Nephron progenitor cell (in vitro differentiated cells): ENCODE measurements around the gene WDR13.

Source experiments
- DNase-seq: peaks from one replicate; pipeline ENCODE4 v3.0.0; 2021
- H3K27ac Mint-ChIP-seq: 2 replicates; pipeline ENCODE4 v1.8.0; 2021; ENCODE audit warnings: mild to moderate bottlenecking, moderate library complexity, mixed read lengths
- H3K27me3 Mint-ChIP-seq: 2 replicates; pipeline ENCODE4 v1.8.0; 2021; ENCODE audit warnings: mild to moderate bottlenecking, low read depth, mixed read lengths; ENCODE audit not compliant: poor library complexity
- H3K36me3 Mint-ChIP-seq: 2 replicates; pipeline ENCODE4 v1.8.0; 2021; ENCODE audit warnings: low read depth, mixed read lengths
- H3K4me1 Mint-ChIP-seq: 2 replicates; pipeline ENCODE4 v1.8.0; 2021; ENCODE audit warnings: mixed read lengths
- H3K4me3 Mint-ChIP-seq: 2 replicates; pipeline ENCODE4 v1.8.0; 2021; ENCODE audit warnings: mild to moderate bottlenecking, moderate library complexity, mixed read lengths
- H3K9me3 Mint-ChIP-seq: 2 replicates; pipeline ENCODE4 v1.8.0; 2021; ENCODE audit warnings: mild to moderate bottlenecking, moderate library complexity, mixed read lengths
- CTCF ChIP-seq: fragments of 200-600 bp; sonication (generic); IDR thresholded peaks from 2 replicates; pipeline ENCODE4 v1.5.0; 2021; ENCODE audit warnings: antibody characterized with exemption

WDR13 gene

GRCh38 chrX:48560681-48561080 is 36.6 kb upstream of the WDR13 start:
- H3K4me1 Mint-ChIP-seq: no peaks in the 10 kb centered on the region
- H3K27me3 Mint-ChIP-seq: no peaks in the 10 kb centered on the region
- peaks cover 18% of the 10 kb centered on the region for H3K36me3 Mint-ChIP-seq
- peaks cover 67% of the 10 kb centered on the region for H3K9me3 Mint-ChIP-seq
- no peak for TF ChIP-seq CTCF
- no peak overlapping the region for H3K4me3 Mint-ChIP-seq
- no peak for DNase-seq
- no peak overlapping the region for H3K27ac Mint-ChIP-seq

GRCh38 chrX:48569958-48570357 is 27.3 kb upstream of the WDR13 start:
- TF ChIP-seq CTCF: no peak
- Mint-ChIP-seq H3K36me3 (peaks cover 2% of the 10 kb centered on the region), H3K4me3 (no peak overlapping the region), H3K27me3 (no peaks in the 10 kb centered on the region), H3K4me1 (peaks cover 6% of the 10 kb centered on the region), H3K9me3 (peaks cover 60% of the 10 kb centered on the region), H3K27ac (no peak overlapping the region)
- DNase-seq: no peak

- H3K36me3 Mint-ChIP-seq: peaks cover 37% of the 10 kb centered on the region
- peak overlapping the region; percentile 95 for H3K27ac Mint-ChIP-seq
- no peak for TF ChIP-seq CTCF
- peak overlapping the region; percentile 91 for H3K4me3 Mint-ChIP-seq
- peaks cover 65% of the 10 kb centered on the region for H3K9me3 Mint-ChIP-seq
- peaks cover 16% of the 10 kb centered on the region for H3K4me1 Mint-ChIP-seq
- no peaks in the 10 kb centered on the region for H3K27me3 Mint-ChIP-seq
- no peak for DNase-seq
These were observed 23.5 kb upstream of the WDR13 start for GRCh38 chrX:48573690-48574269.

- peak within 1 kb of the TSS; percentile 91 for H3K4me3 Mint-ChIP-seq
These were observed 22.7 kb upstream of the WDR13 start, which contains the start of gene RBM3 for GRCh38 chrX:48574270-48575266. Gene RBM3, plus strand, starts transcription at chrX:48574484. Its CDS starts 697 bp downstream, at chrX:48575181.

GRCh38 chrX:48575642-48576041 is 21.6 kb upstream of the WDR13 start:
- Mint-ChIP-seq H3K4me3 (peak overlapping the region; percentile 91), H3K9me3 (peaks cover 70% of the 10 kb centered on the region), H3K36me3 (peaks cover 48% of the 10 kb centered on the region), H3K27me3 (no peaks in the 10 kb centered on the region), H3K27ac (no peak overlapping the region), H3K4me1 (peaks cover 16% of the 10 kb centered on the region)
- no peak for TF ChIP-seq CTCF
- no peak for DNase-seq

More at GRCh38 chrX:48574270-48575266, 22.7 kb upstream of the WDR13 start, which contains the start of gene RBM3:
- peaks cover 65% of the 10 kb centered on the region for H3K9me3 Mint-ChIP-seq
- H3K36me3 Mint-ChIP-seq: peaks cover 43% of the 10 kb centered on the region
- H3K27me3 Mint-ChIP-seq: no peaks in the 10 kb centered on the region
- peak; percentile 82 for DNase-seq
- peak within 1 kb of the TSS; percentile 100 for H3K27ac Mint-ChIP-seq
- TF ChIP-seq CTCF: peak; percentile 17
- peaks cover 16% of the 10 kb centered on the region for H3K4me1 Mint-ChIP-seq
